Astrocyte of the spinal cord (primary cell): ENCODE data around the gene SRRM5.

Experiments
- DNase-seq: peaks from one replicate; pipeline ENCODE4 v3.0.0; 2011; ENCODE audit warnings: low read depth, low spot score
- H3K4me3 ChIP-seq: 2 replicates; pipeline ENCODE4 v1.5.1; 2011; ENCODE audit warnings: low read depth, mild to moderate bottlenecking, low read length, moderate library complexity
- in situ Hi-C: cut with HindIII; loops from 2 replicates; pipeline ENCODE4 v1.10.0; 2017; ENCODE audit warnings: low sequenced_read_pairs
- TF ChIP-seq, protein P1 (sequence below): IDR thresholded peaks from 2 replicates; pipeline ENCODE4 v1.5.1; 2012; ENCODE audit warnings: low read depth, mild to moderate bottlenecking, low read length, inconsistent platforms

Gene SRRM5

DNA sequence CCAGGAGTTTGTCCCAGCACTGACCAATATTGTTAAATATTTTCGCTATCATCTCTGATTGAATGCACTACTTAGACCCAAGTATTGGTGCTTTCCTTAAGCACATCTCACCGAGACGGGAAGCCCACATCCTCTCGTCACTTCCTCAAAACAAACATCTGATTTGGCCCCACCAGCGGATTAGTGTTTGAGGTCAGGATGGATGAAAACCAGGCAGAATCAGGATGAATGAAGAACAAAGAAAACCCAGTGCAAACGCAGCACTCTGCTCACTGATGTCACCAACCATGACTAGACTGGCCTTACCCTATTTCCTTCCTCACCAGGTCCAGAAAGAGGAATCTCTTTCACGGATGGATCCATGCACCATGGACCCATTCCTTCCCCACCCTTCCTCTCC is 52.1 kb downstream of the SRRM5 start:
- no peak overlapping the region for H3K4me3 ChIP-seq
- TF ChIP-seq, protein P1, sequence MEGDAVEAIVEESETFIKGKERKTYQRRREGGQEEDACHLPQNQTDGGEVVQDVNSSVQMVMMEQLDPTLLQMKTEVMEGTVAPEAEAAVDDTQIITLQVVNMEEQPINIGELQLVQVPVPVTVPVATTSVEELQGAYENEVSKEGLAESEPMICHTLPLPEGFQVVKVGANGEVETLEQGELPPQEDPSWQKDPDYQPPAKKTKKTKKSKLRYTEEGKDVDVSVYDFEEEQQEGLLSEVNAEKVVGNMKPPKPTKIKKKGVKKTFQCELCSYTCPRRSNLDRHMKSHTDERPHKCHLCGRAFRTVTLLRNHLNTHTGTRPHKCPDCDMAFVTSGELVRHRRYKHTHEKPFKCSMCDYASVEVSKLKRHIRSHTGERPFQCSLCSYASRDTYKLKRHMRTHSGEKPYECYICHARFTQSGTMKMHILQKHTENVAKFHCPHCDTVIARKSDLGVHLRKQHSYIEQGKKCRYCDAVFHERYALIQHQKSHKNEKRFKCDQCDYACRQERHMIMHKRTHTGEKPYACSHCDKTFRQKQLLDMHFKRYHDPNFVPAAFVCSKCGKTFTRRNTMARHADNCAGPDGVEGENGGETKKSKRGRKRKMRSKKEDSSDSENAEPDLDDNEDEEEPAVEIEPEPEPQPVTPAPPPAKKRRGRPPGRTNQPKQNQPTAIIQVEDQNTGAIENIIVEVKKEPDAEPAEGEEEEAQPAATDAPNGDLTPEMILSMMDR, result no peak
- DNase-seq, result no peak
- in situ Hi-C loops, result no loop called here
